Heart left ventricle (tissue), 13 donors: ENCODE data around the gene ZNF334.

Experiments used
- POLR2A ChIP-seq, 2 donors: fragments of 450-650 bp; IDR thresholded peaks; one replicate each; pipeline ENCODE4 v1.6.1; 2017; ENCODE audit warnings: antibody characterized with exemption in 2 of 2, mild to moderate bottlenecking in 2 of 2, moderate library complexity in 2 of 2
- TF ChIP-seq, protein P1 (sequence below), 12 donors: fragments of 200-600 bp; sonication (generic) in 4 of 12; IDR thresholded peaks; one replicate each; pipeline versions ENCODE4 v1.5.0 to v1.8.0; 2018 to 2022; ENCODE audit warnings: antibody characterized with exemption in 12 of 12, mild to moderate bottlenecking in 5 of 12
- donor health status: ischemic (EF 13 %, LVEDD 7.1; RV severe dilation, severe dysfunction).
- donor health status: DM: no; HTN: yes; CAD: no.
- donor health status: DM: no; HTN: no; CAD: no.
- donor health status: ischemic (EF 25% LVEDD 6.9; RV normal size, moderate dysfunction).
- donor health status: ischemic (EF 25% LVEDD 5.7; RV mildly dilated, moderate dysfunction).
- donor health status: ischemic (EF 35%, LVEDD 5.7; RV mildly dilated, moderate dysfunction).
- donor health status: nonischemic (EF 11% LVEDD 7.7; RV severe dilation, severe dysfunction).
- donor health status: DM: yes; HTN: yes; CAD: no.
- donor health status: PGD.
- donor health status: ischemic (EF 29% LVEDD 5.4; RV normal size, mild dysfunction).
- donor health status: nonischemic (EF 23%, LVEDD 6.1; RV moderate dilation, normal function).

- TF ChIP-seq, protein P1, sequence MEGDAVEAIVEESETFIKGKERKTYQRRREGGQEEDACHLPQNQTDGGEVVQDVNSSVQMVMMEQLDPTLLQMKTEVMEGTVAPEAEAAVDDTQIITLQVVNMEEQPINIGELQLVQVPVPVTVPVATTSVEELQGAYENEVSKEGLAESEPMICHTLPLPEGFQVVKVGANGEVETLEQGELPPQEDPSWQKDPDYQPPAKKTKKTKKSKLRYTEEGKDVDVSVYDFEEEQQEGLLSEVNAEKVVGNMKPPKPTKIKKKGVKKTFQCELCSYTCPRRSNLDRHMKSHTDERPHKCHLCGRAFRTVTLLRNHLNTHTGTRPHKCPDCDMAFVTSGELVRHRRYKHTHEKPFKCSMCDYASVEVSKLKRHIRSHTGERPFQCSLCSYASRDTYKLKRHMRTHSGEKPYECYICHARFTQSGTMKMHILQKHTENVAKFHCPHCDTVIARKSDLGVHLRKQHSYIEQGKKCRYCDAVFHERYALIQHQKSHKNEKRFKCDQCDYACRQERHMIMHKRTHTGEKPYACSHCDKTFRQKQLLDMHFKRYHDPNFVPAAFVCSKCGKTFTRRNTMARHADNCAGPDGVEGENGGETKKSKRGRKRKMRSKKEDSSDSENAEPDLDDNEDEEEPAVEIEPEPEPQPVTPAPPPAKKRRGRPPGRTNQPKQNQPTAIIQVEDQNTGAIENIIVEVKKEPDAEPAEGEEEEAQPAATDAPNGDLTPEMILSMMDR (IDR thresholded peaks at IDR 0.05), result peak in 2 of 12 donors; percentile 13 to 18
- no peak for TF ChIP-seq POLR2A (IDR thresholded peaks at IDR 0.05)
Observed at GRCh38 chr20:46544576-46544975, 31.2 kb upstream of the ZNF334 start.
